GM12892 (cell line): ENCODE data around the gene ST6GAL1.

Experiments
- POLR2A ChIP-seq: IDR thresholded peaks from 2 replicates; pipeline ENCODE4 v1.6.1; 2011; ENCODE audit warnings: low read depth, low read length, control low read depth
- POLR2AphosphoS5 ChIP-seq: IDR thresholded peaks from 2 replicates; pipeline ENCODE4 v1.6.1; 2011; ENCODE audit warnings: low read depth, low read length, control low read depth
- TAF1 ChIP-seq: IDR thresholded peaks from 2 replicates; pipeline ENCODE4 v1.6.1; 2011; ENCODE audit warnings: low read depth, mild to moderate bottlenecking, control low read depth, low read length, borderline replicate concordance

DNA sequence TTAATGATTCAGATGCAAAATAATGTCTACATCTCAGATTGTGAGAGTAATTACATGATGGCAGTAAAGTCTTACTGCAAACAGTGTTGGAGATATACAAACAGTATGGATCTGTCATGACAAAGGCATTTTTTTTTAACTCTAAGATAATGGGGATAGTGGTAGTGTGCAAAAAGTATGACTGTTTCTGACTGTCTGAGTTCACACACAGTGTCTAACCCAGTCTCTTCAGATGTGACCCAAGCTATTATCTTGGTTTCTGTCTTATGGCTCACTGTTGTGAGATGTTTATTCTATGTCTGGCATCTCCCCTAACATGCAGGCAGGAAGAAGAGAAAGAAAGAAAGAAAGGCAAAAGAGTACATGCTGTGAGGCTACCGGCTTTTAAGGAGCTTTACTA is 191.9 kb downstream of the ST6GAL1 start:
- TF ChIP-seq POLR2A (no peak), POLR2AphosphoS5 (no peak), TAF1 (no peak)
